RWPE1 (cell line): Measurements from ENCODE around the gene SPOCD1.

Experiments
- CTCF ChIA-PET: fragments of 350-600 bp; sonication (Branson Sonifier 250); formaldehyde crosslinking; extraction: SDS; loops from one replicate; lab custom pipeline; 2021; lab: Yijun Ruan, JAX
- POLR2A ChIA-PET: fragments of 400-600 bp; formaldehyde crosslinking; extraction: SDS; loops from one replicate; lab custom pipeline; 2020; ENCODE audit warnings: antibody characterized with exemption; ENCODE audit not compliant: low non-redundant PET; lab: Yijun Ruan, JAX
- DNase-seq: peaks from one replicate; pipeline ENCODE4 v3.0.0; 2012; ENCODE audit warnings: low spot score
- H3K27ac ChIP-seq: fragments of 450-650 bp; 2 replicates; pipeline ENCODE4 v1.5.1; 2017
- CTCF ChIP-seq: fragments of 450-650 bp; conservative IDR thresholded peaks from 2 replicates; pipeline ENCODE4 v1.5.1; 2017; ENCODE audit warnings: low read depth, mild to moderate bottlenecking

SPOCD1 gene

GRCh38 chr1:31812158-31812829 is 3.5 kb downstream of the SPOCD1 start:
- H3K27ac ChIP-seq: no peak overlapping the region
- TF ChIP-seq CTCF: no peak
- no peak for DNase-seq
- CTCF ChIA-PET: interaction anchor here (0.5 kb wide), 1 partner anchor 44 kb away, joined by 3 read pairs; no protein-coding TSS in a partner anchor
- POLR2A ChIA-PET: no interaction called here

- TF ChIP-seq CTCF: no peak
- ChIA-PET CTCF (no interaction called here), POLR2A (no interaction called here)
- no peak overlapping the region for H3K27ac ChIP-seq
- DNase-seq: no peak
These were observed 4.2 kb downstream of the SPOCD1 start for GRCh38 chr1:31811605-31812004.

- no peak overlapping the region for H3K27ac ChIP-seq
- ChIA-PET POLR2A (no interaction called here), CTCF (no interaction called here)
- TF ChIP-seq CTCF: no peak
- no peak for DNase-seq
These were observed 6.1 kb downstream of the SPOCD1 start for GRCh38 chr1:31809698-31810097.

- H3K27ac ChIP-seq: no peak overlapping the region
- CTCF ChIA-PET: interaction anchor here (0.6 kb wide), 1 partner anchor 54 kb away, joined by 7 read pairs; no protein-coding TSS in a partner anchor
- no peak for DNase-seq
- TF ChIP-seq CTCF: no peak
- POLR2A ChIA-PET: no interaction called here
These were observed 8.4 kb downstream of the SPOCD1 start for GRCh38 chr1:31807273-31808048.

GRCh38 chr1:31805318-31805717 is 10.5 kb downstream of the SPOCD1 start:
- POLR2A ChIA-PET: no interaction called here
- CTCF ChIA-PET: interaction anchor here (0.6 kb wide), 1 partner anchor 61 kb away, joined by 4 read pairs; no protein-coding TSS in a partner anchor
- TF ChIP-seq CTCF: no peak
- DNase-seq: no peak
- H3K27ac ChIP-seq: no peak overlapping the region

- H3K27ac ChIP-seq: no peak overlapping the region
- CTCF ChIA-PET: interaction anchor here (0.7 to 1.0 kb wide), 2 partner anchors 14 to 468 kb away, joined by 3 read pairs; no protein-coding TSS in a partner anchor
- POLR2A ChIA-PET: no interaction called here
- DNase-seq: no peak
- TF ChIP-seq CTCF: no peak
These were observed 11.7 kb downstream of the SPOCD1 start for GRCh38 chr1:31804098-31804497.
